GM10847 (cell line): Measurements from ENCODE around the gene SLC39A5.
A peak's percentile ranks its signal among the peaks of the same experiment; 100 is the strongest.

ENCODE experiments used
- POLR2A ChIP-seq: IDR thresholded peaks from 2 replicates; pipeline ENCODE4 v1.6.1; 2011; ENCODE audit not compliant: insufficient read length; ENCODE audit errors: extremely low read depth

Gene SLC39A5

GRCh38 chr12:56204275-56204674 is 25.6 kb upstream of the SLC39A5 start:
- no peak for TF ChIP-seq POLR2A

GRCh38 chr12:56205445-56205844 is 24.4 kb upstream of the SLC39A5 start:
- TF ChIP-seq POLR2A = no peak

GRCh38 chr12:56206452-56207166 is 23.2 kb upstream of the SLC39A5 start:
- no peak for TF ChIP-seq POLR2A

DNA sequence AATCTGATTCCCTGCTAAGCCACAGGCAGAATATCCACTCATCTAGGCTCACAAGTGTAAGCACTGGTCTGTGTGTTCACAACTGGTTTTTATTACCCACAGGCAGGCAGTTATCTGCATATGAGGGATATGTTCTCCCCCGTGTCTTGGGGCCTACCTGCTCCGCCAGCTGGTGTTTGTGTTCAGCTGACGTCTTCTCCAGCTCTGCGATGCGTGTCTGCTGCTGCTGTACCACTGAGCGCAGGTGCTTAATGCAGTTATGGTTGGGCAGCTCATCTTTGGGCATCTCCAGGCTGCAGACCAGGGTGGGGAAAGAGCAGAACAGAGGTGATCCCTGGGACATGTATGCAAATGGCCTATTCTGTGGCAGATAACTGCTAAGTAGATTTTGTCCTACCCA is 21.8 kb upstream of the SLC39A5 start:
- TF ChIP-seq POLR2A = no peak

DNA sequence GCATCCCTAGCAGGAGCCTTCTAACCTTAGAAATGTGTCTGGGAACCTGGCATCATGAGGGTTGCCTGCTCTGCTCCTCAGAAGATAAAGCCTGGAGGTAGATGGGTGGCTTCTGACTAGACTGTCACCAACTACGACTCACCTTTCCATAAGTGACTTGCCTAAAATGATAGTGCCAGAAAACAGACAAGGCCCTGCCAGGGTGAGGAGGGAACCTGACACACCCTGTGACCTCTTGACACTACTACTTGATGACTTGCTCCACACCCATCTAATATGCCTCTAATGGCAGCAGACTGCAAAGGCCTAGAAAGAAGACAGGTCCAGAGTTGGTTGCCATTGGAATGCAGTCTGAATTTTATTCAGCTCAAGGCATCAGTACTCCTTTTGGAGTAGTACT is 17.5 kb upstream of the SLC39A5 start:
- no peak for TF ChIP-seq POLR2A

GRCh38 chr12:56213878-56214277 is 16.0 kb upstream of the SLC39A5 start:
- no peak for TF ChIP-seq POLR2A

DNA sequence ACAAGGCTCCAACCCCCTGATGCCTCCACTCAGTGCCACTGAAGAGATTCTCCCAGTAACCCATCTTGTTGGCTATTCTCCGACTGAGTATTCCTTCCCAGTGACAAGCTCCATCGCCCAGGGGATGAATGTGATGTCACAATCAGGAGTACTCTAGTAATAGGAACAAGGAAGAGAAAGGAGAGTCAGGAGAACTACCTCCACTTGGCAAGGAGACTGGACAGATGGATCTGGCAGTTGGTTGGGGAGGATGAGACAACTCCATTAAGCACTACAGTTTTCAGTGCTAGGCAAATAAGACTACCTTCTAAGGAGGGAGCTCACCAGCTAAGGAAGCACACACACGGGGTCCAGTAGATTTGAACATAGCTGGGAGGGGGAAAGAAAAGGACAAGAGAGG is 13.4 kb upstream of the SLC39A5 start:
- TF ChIP-seq POLR2A = no peak

- TF ChIP-seq POLR2A = no peak
Measured at GRCh38 chr12:56219840-56220239, 10.0 kb upstream of the SLC39A5 start.

GRCh38 chr12:56220611-56221231 is 9.1 kb upstream of the SLC39A5 start:
- no peak for TF ChIP-seq POLR2A

- TF ChIP-seq POLR2A = no peak
Measured at GRCh38 chr12:56221232-56221756, 8.6 kb upstream of the SLC39A5 start.

- peak; percentile 84 for TF ChIP-seq POLR2A
Measured at GRCh38 chr12:56221757-56222530, 7.9 kb upstream of the SLC39A5 start, which contains the start of gene RNF41. Gene RNF41 (minus strand): TSS chr12:56221922. CDS start chr12:56214047, 7,875 bp downstream.

DNA sequence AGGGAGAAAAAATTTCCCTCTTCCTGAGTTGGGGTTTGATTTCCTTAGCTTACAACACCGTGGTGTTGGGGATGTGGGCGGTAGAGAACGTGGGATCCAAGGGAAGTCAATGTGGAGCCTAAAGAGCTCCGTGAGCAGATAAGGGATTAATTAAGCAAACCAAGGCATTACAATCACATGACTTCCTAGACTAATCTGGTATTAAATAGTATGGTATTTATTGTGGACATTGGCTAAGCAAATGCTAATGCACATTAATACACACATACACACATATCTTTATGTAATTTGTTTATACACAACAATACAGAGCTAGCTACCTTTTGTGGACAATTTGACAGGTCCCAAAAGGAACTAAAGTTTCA is 7.3 kb upstream of the SLC39A5 start:
- no peak for TF ChIP-seq POLR2A

- no peak for TF ChIP-seq POLR2A
Measured at GRCh38 chr12:56223571-56224101, 6.2 kb upstream of the SLC39A5 start.

DNA sequence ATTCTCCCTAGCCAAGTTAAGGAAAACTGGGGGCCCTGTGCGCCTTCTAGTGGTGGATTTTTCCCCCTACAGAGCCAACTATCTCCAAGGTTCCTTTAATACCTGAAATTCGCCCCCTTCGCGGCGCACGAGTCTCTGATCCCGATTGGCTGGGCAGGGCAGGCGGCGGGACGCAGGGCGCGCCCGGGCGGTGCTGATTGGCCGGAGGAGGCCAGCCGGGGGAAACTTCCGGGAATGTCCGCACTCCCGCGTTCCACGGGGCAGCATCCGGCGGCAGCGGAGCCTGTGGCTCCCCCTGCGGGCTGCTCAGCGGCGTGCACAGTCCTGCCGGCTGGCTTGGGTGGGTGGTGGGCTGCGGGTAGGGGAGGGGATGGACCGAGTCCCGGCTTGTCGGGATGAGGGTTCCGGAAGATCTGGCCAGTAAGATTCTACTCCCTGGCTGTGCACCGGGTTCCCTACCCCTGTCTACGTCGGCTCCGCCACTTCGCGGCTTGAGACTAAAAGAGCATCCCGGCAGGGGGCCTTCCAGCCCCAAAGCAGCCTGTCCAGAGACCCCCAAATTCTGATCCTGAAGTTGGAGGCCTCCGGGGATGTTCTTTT is 5.6 kb upstream of the SLC39A5 start, which contains the start of gene NABP2:
Gene NABP2 (plus strand): TSS at position 241 of the 600 bp plus-strand sequence. CDS start 515 bp downstream, outside the sequence.
- TF ChIP-seq POLR2A = peak; percentile 56

DNA sequence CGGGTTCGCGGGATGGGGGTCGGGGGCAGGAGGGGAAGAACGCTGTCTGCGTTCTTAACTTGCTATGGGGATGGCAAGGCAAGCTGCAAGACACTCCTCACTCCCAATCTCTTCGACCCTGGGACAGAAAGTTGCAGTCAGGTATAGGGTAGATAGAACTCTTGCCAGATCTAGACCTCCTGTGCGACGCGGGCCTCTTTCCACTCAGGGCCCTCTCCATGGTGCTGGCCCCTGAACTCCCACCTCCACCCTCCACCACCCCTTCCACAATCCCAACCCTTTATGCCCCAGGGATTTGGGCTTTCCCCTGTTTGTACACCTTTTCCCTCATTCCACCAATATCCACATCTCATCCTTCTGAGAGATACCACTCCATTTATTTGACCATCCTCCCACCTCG is 4.9 kb upstream of the SLC39A5 start:
- no peak for TF ChIP-seq POLR2A
